Endothelial cell (in vitro differentiated cells): ENCODE results near the gene PPP3CA. TPM values are rescaled to one million over a fixed set of nuclear protein-coding genes. Genes with fewer than 3 reads are reported as not detected.

Experiments
- DNase-seq: peaks from one replicate; pipeline ENCODE4 v3.0.0; 2021; ENCODE audit warnings: low spot score
- H3K27ac Mint-ChIP-seq: one replicate; pipeline ENCODE4 v1.8.0; 2021; ENCODE audit warnings: mixed read lengths, inconsistent platforms; ENCODE audit not compliant: unreplicated experiment
- H3K27me3 Mint-ChIP-seq: one replicate; pipeline ENCODE4 v1.8.0; 2021; ENCODE audit warnings: mild to moderate bottlenecking, moderate library complexity, mixed read lengths, inconsistent platforms; ENCODE audit not compliant: unreplicated experiment
- H3K36me3 Mint-ChIP-seq: one replicate; pipeline ENCODE4 v1.8.0; 2021; ENCODE audit warnings: mild to moderate bottlenecking, low read depth, mixed read lengths, inconsistent platforms; ENCODE audit not compliant: unreplicated experiment
- H3K4me1 Mint-ChIP-seq: one replicate; pipeline ENCODE4 v1.8.0; 2021; ENCODE audit warnings: mild to moderate bottlenecking, mixed read lengths, inconsistent platforms; ENCODE audit not compliant: unreplicated experiment
- H3K4me3 Mint-ChIP-seq: one replicate; pipeline ENCODE4 v1.8.0; 2021; ENCODE audit warnings: mild to moderate bottlenecking, mixed read lengths, inconsistent platforms; ENCODE audit not compliant: unreplicated experiment
- H3K9me3 Mint-ChIP-seq: one replicate; pipeline ENCODE4 v1.8.0; 2021; ENCODE audit warnings: mixed read lengths, inconsistent platforms; ENCODE audit not compliant: unreplicated experiment
- CTCF ChIP-seq: fragments of 200-600 bp; sonication (generic); IDR thresholded peaks from one replicate; pipeline ENCODE4 v1.5.0; 2021; ENCODE audit warnings: antibody characterized with exemption; ENCODE audit not compliant: unreplicated experiment
- total RNA-seq: library from RNA; stranded (reverse); fragmentation: NEBNext Ultra II Directional; extraction: Animal tissue kit (Norgen Biotek cat#: 25700); gene quantifications from one replicate; pipeline ENCODE4 v1.2.1, GENCODE V29; 2021; ENCODE audit not compliant: unreplicated experiment

PPP3CA gene
- total RNA-seq, 1 donor from 2014 or later: 60.5 TPM

GRCh38 chr4:101169044-101170014 lies 178.0 kb downstream of the PPP3CA start:
- Mint-ChIP-seq H3K36me3 (no peaks in the 10 kb centered on the region), H3K27ac (no peak overlapping the region)

GRCh38 chr4:101163936-101164335 lies 183.4 kb downstream of the PPP3CA start:
- Mint-ChIP-seq H3K27me3 (peaks cover 2% of the 10 kb centered on the region), H3K4me1 (peaks cover 11% of the 10 kb centered on the region), H3K36me3 (no peaks in the 10 kb centered on the region), H3K4me3 (no peak overlapping the region), H3K9me3 (no peaks in the 10 kb centered on the region), H3K27ac (no peak overlapping the region)
- TF ChIP-seq CTCF: no peak
- no peak for DNase-seq

More at GRCh38 chr4:101169044-101170014, 178.0 kb downstream of the PPP3CA start:
- Mint-ChIP-seq H3K4me3 (no peak overlapping the region), H3K9me3 (no peaks in the 10 kb centered on the region), H3K27me3 (no peaks in the 10 kb centered on the region), H3K4me1 (peaks cover 3% of the 10 kb centered on the region)
- DNase-seq: peak; percentile 65
- TF ChIP-seq CTCF: peak; percentile 68

- Mint-ChIP-seq H3K27ac (peak overlapping the region; percentile 38), H3K4me1 (peaks cover 11% of the 10 kb centered on the region), H3K27me3 (peaks cover 2% of the 10 kb centered on the region), H3K36me3 (no peaks in the 10 kb centered on the region), H3K4me3 (no peak overlapping the region), H3K9me3 (no peaks in the 10 kb centered on the region)
- TF ChIP-seq CTCF: no peak
- no peak for DNase-seq
These were observed 184.3 kb downstream of the PPP3CA start for GRCh38 chr4:101162990-101163380.

GRCh38 chr4:101160792-101161592 lies 186.3 kb downstream of the PPP3CA start:
- H3K36me3 Mint-ChIP-seq: no peaks in the 10 kb centered on the region
- no peak for TF ChIP-seq CTCF

More at GRCh38 chr4:101160792-101161592, 186.3 kb downstream of the PPP3CA start:
- H3K27me3 Mint-ChIP-seq: peaks cover 2% of the 10 kb centered on the region
- peaks cover 20% of the 10 kb centered on the region for H3K4me1 Mint-ChIP-seq
- DNase-seq: no peak
- H3K9me3 Mint-ChIP-seq: no peaks in the 10 kb centered on the region
- no peak overlapping the region for H3K27ac Mint-ChIP-seq
- no peak overlapping the region for H3K4me3 Mint-ChIP-seq
